Activated CD4-positive, alpha-beta T cell treated with anti-CD3 and anti-CD28 coated beads, Interleukin-2, amount 10 ng/mL, durations not matched to agents 7 days and 5 days (primary cell): ENCODE results near the gene FITM2. TPM values are rescaled to one million over a fixed set of nuclear protein-coding genes. Genes with fewer than 3 reads are reported as not detected.
"Not testable (repeated sequence)": the region's sequence is repeated elsewhere in the genome, so short reads cannot be mapped to it uniquely, and the experiment has no call there.

Source experiments
- CTCF ChIA-PET: fragments of 350-600 bp; sonication (Branson Sonifier 250); formaldehyde crosslinking; loops from one replicate; lab custom pipeline; 2021; ENCODE audit warnings: antibody characterized with exemption; lab: Charles Lee
- POLR2A ChIA-PET: fragments of 350-600 bp; sonication (Branson Sonifier 250); formaldehyde crosslinking; loops from one replicate; lab custom pipeline; 2021; ENCODE audit warnings: antibody characterized with exemption; lab: Charles Lee
- DNase-seq: peaks from one replicate; pipeline ENCODE4 v3.0.0-alpha.2; 2020
- H3K27ac Mint-ChIP-seq: one replicate; pipeline ENCODE4 v1.8.0; 2021; ENCODE audit warnings: mild to moderate bottlenecking, moderate library complexity, mixed read lengths
- H3K27me3 Mint-ChIP-seq: one replicate; pipeline ENCODE4 v1.8.0; 2021; ENCODE audit warnings: mixed read lengths
- H3K36me3 Mint-ChIP-seq: one replicate; pipeline ENCODE4 v1.8.0; 2021; ENCODE audit warnings: low read depth, mixed read lengths
- H3K4me1 Mint-ChIP-seq: one replicate; pipeline ENCODE4 v1.8.0; 2021; ENCODE audit warnings: mixed read lengths
- H3K4me3 Mint-ChIP-seq: one replicate; pipeline ENCODE4 v1.8.0; 2021; ENCODE audit warnings: mild to moderate bottlenecking, moderate library complexity, mixed read lengths
- H3K9me3 Mint-ChIP-seq: one replicate; pipeline ENCODE4 v1.8.0; 2021; ENCODE audit warnings: mixed read lengths
- total RNA-seq, 2 experiments: library from RNA; stranded (reverse); gene quantifications; one replicate each; pipeline ENCODE4 v1.2.3, GENCODE V29; 2021

The FITM2 gene
- total RNA-seq: 1 to 10 TPM; 4.8 to 4.9 TPM

- H3K4me1 Mint-ChIP-seq: peaks cover 20% of the 10 kb centered on the region
- ChIA-PET CTCF (interaction anchor here (0.6 to 6.3 kb wide), 29 partner anchors 9 to 646 kb away, joined by 3 to 144 read pairs (median 3); partner anchors contain the start of genes GDAP1L1 and OSER1), POLR2A (interaction anchor here (0.7 kb wide), 1 partner anchor 92 kb away, joined by 3 read pairs; no protein-coding TSS in a partner anchor)
- H3K4me3 Mint-ChIP-seq: peak within 1 kb of the TSS; percentile 91
- peak within 1 kb of the TSS; percentile 94 for H3K27ac Mint-ChIP-seq
- no peaks in the 10 kb centered on the region for H3K9me3 Mint-ChIP-seq
- no peaks in the 10 kb centered on the region for H3K36me3 Mint-ChIP-seq
- DNase-seq: peak; percentile 99
- H3K27me3 Mint-ChIP-seq: no peaks in the 10 kb centered on the region
Measured at GRCh38 chr20:44310664-44311639, at the start of gene FITM2. FITM2 (minus strand) TSS chr20:44311202; CDS start chr20:44311148, 54 bp downstream.

DNA sequence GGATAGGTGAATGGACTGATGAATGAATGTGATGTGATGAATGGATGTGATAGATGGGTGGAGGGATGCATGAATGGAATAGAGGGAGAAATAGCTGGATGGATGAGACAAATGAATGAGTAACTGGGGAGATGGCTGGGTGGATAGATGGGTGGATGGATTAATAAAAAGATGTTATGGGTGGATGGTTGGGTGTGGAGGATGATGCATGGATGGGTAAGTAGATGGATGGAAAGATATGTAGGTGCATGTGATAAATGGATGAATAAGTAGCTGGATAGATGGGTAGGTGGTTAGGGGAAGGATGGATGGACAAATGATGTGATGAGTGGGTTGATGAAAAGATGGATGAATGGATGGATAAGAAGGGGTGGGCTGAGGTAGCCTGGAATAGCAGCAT, 49.2 kb upstream of the FITM2 start:
- ChIA-PET POLR2A (no interaction called here), CTCF (no interaction called here)
- Mint-ChIP-seq H3K4me3 (no peak overlapping the region), H3K4me1 (no peaks in the 10 kb centered on the region), H3K27me3 (peaks cover 6% of the 10 kb centered on the region), H3K36me3 (no peaks in the 10 kb centered on the region), H3K27ac (no peak overlapping the region), H3K9me3 (no peaks in the 10 kb centered on the region)
- DNase-seq: no peak

DNA sequence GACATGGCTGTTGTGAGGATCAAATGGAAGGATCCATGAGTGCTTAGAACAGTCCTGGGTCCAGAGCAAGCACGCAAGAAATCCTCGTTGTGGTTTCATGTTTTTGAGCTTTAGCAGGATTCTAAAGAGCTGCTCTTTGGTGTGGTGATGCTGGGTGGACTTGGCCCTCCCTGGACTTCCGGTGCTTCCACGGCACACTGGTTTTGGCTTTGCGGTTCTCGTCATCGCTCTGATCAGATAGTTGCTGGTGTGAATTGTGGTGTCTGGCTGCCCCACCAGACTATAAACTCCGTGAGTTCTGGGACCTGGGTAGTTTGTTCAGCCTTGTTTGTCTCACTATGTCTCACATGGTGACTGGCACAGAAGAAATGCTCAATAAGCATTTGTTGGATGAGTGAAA, 47.8 kb upstream of the FITM2 start:
- no peak overlapping the region for H3K4me3 Mint-ChIP-seq
- H3K36me3 Mint-ChIP-seq: no peaks in the 10 kb centered on the region
- no peaks in the 10 kb centered on the region for H3K9me3 Mint-ChIP-seq
- H3K27ac Mint-ChIP-seq: no peak overlapping the region
- CTCF ChIA-PET: no interaction called here
- peaks cover 6% of the 10 kb centered on the region for H3K27me3 Mint-ChIP-seq
- POLR2A ChIA-PET: no interaction called here
- no peaks in the 10 kb centered on the region for H3K4me1 Mint-ChIP-seq
- no peak for DNase-seq

DNA sequence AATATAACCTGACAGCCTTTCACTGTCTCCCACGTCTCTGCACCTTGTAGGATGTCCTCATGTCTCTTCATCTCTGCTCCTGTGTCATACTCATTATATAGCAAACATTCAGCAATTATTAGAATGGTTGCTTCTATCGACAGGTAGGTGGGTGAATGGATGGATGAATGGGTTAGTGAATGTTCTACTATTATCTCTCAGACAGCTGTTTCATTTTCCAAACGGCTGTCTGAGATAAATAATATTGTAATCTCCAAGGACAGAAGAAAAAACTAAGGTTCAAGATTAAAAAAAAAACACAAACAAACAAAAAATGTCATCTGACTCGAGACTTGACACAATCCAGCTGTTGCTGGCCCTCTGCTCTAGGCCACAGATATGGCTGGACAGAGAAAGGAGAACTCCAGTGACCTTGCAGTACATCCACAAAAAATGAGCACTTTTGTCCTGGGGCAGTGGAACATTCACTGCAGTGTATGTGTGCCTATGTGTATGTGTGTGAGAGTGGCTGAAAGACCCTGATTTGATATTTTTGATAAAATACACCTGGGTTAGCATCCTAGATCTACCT, 46.6 kb upstream of the FITM2 start:
- H3K9me3 Mint-ChIP-seq: no peaks in the 10 kb centered on the region
- ChIA-PET POLR2A (interaction anchor here (0.6 kb wide), 1 partner anchor 43 kb away, joined by 3 read pairs; no protein-coding TSS in a partner anchor), CTCF (interaction anchor here (0.6 kb wide), 1 partner anchor 1683 kb away, joined by 5 read pairs; no protein-coding TSS in a partner anchor)
- H3K4me3 Mint-ChIP-seq: no peak overlapping the region
- H3K27me3 Mint-ChIP-seq: peaks cover 6% of the 10 kb centered on the region
- H3K4me1 Mint-ChIP-seq: no peaks in the 10 kb centered on the region
- DNase-seq: no peak
- no peaks in the 10 kb centered on the region for H3K36me3 Mint-ChIP-seq
- H3K27ac Mint-ChIP-seq: no peak overlapping the region

DNA sequence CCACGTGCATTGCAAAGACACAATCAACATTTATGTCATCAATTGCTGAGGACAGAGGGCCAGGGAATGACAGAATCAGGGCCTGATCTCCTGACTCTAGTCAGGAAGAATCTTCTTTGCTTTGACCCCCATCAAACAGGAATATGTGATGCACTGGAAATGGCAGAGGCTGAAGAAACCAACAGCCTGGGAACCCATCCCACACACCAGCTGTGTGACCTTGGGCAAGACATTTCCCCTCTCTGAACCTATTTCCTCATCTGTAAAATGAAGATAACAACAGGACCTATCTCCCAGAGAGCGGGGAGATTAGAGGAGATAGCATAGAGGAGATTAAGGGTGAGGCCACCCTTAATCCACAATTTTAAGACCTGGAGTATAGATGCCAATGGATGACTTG, 46.0 kb upstream of the FITM2 start:
- H3K27ac Mint-ChIP-seq: no peak overlapping the region
- no peaks in the 10 kb centered on the region for H3K4me1 Mint-ChIP-seq
- no peak for DNase-seq

GRCh38 chr20:44356353-44356723, 45.3 kb upstream of the FITM2 start:
- POLR2A ChIA-PET: no interaction called here
- no peak for DNase-seq
- H3K27me3 Mint-ChIP-seq: peaks cover 6% of the 10 kb centered on the region
- no peaks in the 10 kb centered on the region for H3K36me3 Mint-ChIP-seq
- CTCF ChIA-PET: no interaction called here
- H3K4me3 Mint-ChIP-seq: no peak overlapping the region
- H3K9me3 Mint-ChIP-seq: no peaks in the 10 kb centered on the region
- H3K4me1 Mint-ChIP-seq: no peaks in the 10 kb centered on the region
- H3K27ac Mint-ChIP-seq: no peak overlapping the region

More for the DNA sequence above, 46.0 kb upstream of the FITM2 start:
- peaks cover 6% of the 10 kb centered on the region for H3K27me3 Mint-ChIP-seq
- CTCF ChIA-PET: no interaction called here
- no peaks in the 10 kb centered on the region for H3K9me3 Mint-ChIP-seq
- POLR2A ChIA-PET: no interaction called here
- H3K4me3 Mint-ChIP-seq: no peak overlapping the region
- H3K36me3 Mint-ChIP-seq: no peaks in the 10 kb centered on the region

GRCh38 chr20:44355498-44356352, 44.7 kb upstream of the FITM2 start, which contains the start of gene HNF4A:
HNF4A (plus strand) TSS chr20:44355699; CDS start chr20:44355805, 106 bp downstream.
- no peak within 1 kb of the TSS for H3K27ac Mint-ChIP-seq
- H3K36me3 Mint-ChIP-seq: no peaks in the 10 kb centered on the region
- H3K9me3 Mint-ChIP-seq: no peaks in the 10 kb centered on the region
- peaks cover 6% of the 10 kb centered on the region for H3K27me3 Mint-ChIP-seq
- DNase-seq: no peak
- ChIA-PET POLR2A (no interaction called here), CTCF (no interaction called here)
- H3K4me3 Mint-ChIP-seq: no peak within 1 kb of the TSS
- no peaks in the 10 kb centered on the region for H3K4me1 Mint-ChIP-seq

GRCh38 chr20:44354979-44355497, 44.0 kb upstream of the FITM2 start:
- ChIA-PET CTCF (no interaction called here), POLR2A (no interaction called here)
- Mint-ChIP-seq H3K27me3 (peaks cover 2% of the 10 kb centered on the region), H3K27ac (no peak overlapping the region), H3K4me1 (no peaks in the 10 kb centered on the region), H3K9me3 (no peaks in the 10 kb centered on the region), H3K4me3 (no peak overlapping the region), H3K36me3 (no peaks in the 10 kb centered on the region)
- DNase-seq: no peak

GRCh38 chr20:44350567-44350966, 39.6 kb upstream of the FITM2 start:
- Mint-ChIP-seq H3K4me1 (no peaks in the 10 kb centered on the region), H3K4me3 (no peak overlapping the region), H3K27ac (no peak overlapping the region), H3K9me3 (no peaks in the 10 kb centered on the region), H3K36me3 (no peaks in the 10 kb centered on the region), H3K27me3 (no peaks in the 10 kb centered on the region)
- DNase-seq: no peak
- CTCF ChIA-PET: no interaction called here
- POLR2A ChIA-PET: no interaction called here

GRCh38 chr20:44349349-44349748, 38.3 kb upstream of the FITM2 start:
- DNase-seq: no peak
- ChIA-PET CTCF (no interaction called here), POLR2A (no interaction called here)
- H3K4me3 Mint-ChIP-seq: no peak overlapping the region
- no peaks in the 10 kb centered on the region for H3K4me1 Mint-ChIP-seq
- H3K9me3 Mint-ChIP-seq: no peaks in the 10 kb centered on the region
- no peaks in the 10 kb centered on the region for H3K27me3 Mint-ChIP-seq
- H3K36me3 Mint-ChIP-seq: no peaks in the 10 kb centered on the region
- H3K27ac Mint-ChIP-seq: no peak overlapping the region

GRCh38 chr20:44348168-44348659, 37.2 kb upstream of the FITM2 start:
- Mint-ChIP-seq H3K36me3 (no peaks in the 10 kb centered on the region), H3K27ac (no peak overlapping the region), H3K4me1 (no peaks in the 10 kb centered on the region), H3K27me3 (no peaks in the 10 kb centered on the region), H3K9me3 (no peaks in the 10 kb centered on the region), H3K4me3 (no peak overlapping the region)
- ChIA-PET POLR2A (no interaction called here), CTCF (no interaction called here)
- no peak for DNase-seq

- DNase-seq, H3K4me3 Mint-ChIP-seq, H3K27me3 Mint-ChIP-seq, H3K9me3 Mint-ChIP-seq, H3K27ac Mint-ChIP-seq, POLR2A ChIA-PET, CTCF ChIA-PET, H3K4me1 Mint-ChIP-seq, H3K36me3 Mint-ChIP-seq: not testable (repeated sequence)
Measured at GRCh38 chr20:44345941-44346340, 34.9 kb upstream of the FITM2 start.
